Neural cell (in vitro differentiated cells): ENCODE measurements around the gene PALMD. TPM values are rescaled to one million over a fixed set of nuclear protein-coding genes. Genes with fewer than 3 reads are reported as not detected.

Experiments used
- H2AFZ ChIP-seq: fragments of 200-600, 300-800 bp; sonication (generic), shearing (Covaris generic); 2 replicates; pipeline ENCODE4 v1.6.0; 2014; ENCODE audit warnings: low read depth, mild to moderate bottlenecking, antibody characterized with exemption, low read length, moderate library complexity
- H3F3A ChIP-seq: fragments of 200-600 bp; shearing (Covaris generic); 2 replicates; pipeline ENCODE4 v1.6.1; 2016; ENCODE audit warnings: mild to moderate bottlenecking, moderate library complexity, mixed read lengths, antibody characterized with exemption, low read length; ENCODE audit not compliant: insufficient read depth, poor library complexity, severe bottlenecking
- H3K27ac ChIP-seq: fragments of 200-600, 300-800 bp; sonication (generic), shearing (Covaris generic); 2 replicates; pipeline ENCODE4 v1.5.1; 2014; ENCODE audit warnings: mild to moderate bottlenecking, low read length, moderate library complexity
- H3K27me3 ChIP-seq: fragments of 300-800, 200-600 bp; sonication (generic), shearing (Covaris generic); 2 replicates; pipeline ENCODE4 v1.6.0; 2014; ENCODE audit warnings: mild to moderate bottlenecking, low read depth, low read length, moderate library complexity; ENCODE audit not compliant: insufficient read depth
- H3K36me3 ChIP-seq: fragments of 300-800, 200-600 bp; sonication (generic), shearing (Covaris generic); 2 replicates; pipeline ENCODE4 v1.5.1; 2014; ENCODE audit warnings: mild to moderate bottlenecking, antibody characterized with exemption, low read length, moderate library complexity; ENCODE audit not compliant: insufficient read depth
- H3K4me2 ChIP-seq: fragments of 300-800, 200-600 bp; sonication (generic), shearing (Covaris generic); 2 replicates; pipeline ENCODE4 v1.6.0; 2014; ENCODE audit warnings: mild to moderate bottlenecking, low read length
- H3K4me3 ChIP-seq: fragments of 300-800, 200-600 bp; sonication (generic), shearing (Covaris generic); 2 replicates; pipeline ENCODE4 v1.5.1; 2014; ENCODE audit warnings: mild to moderate bottlenecking, low read length, moderate library complexity
- H3K79me2 ChIP-seq: fragments of 200-600 bp; shearing (Covaris generic); replicated peaks from 2 replicates; pipeline ENCODE4 v1.6.0; 2014; ENCODE audit warnings: mild to moderate bottlenecking, low read length, moderate library complexity; ENCODE audit not compliant: insufficient read depth
- H3K9ac ChIP-seq: fragments of 300-800, 200-600 bp; sonication (generic), shearing (Covaris generic); 2 replicates; pipeline ENCODE4 v1.6.1; 2016; ENCODE audit warnings: mild to moderate bottlenecking, low read length, mixed read lengths
- H3K9me2 ChIP-seq: fragments of 200-600 bp; shearing (Covaris generic); 2 replicates; pipeline ENCODE4 v1.6.1; 2016; ENCODE audit warnings: mild to moderate bottlenecking, low read length, mixed read lengths; ENCODE audit not compliant: insufficient read depth
- H3K9me3 ChIP-seq: fragments of 200-600, 300-800 bp; sonication (generic), shearing (Covaris generic); 2 replicates; pipeline ENCODE4 v1.6.1; 2016; ENCODE audit warnings: mild to moderate bottlenecking, mixed run types, low read length, moderate library complexity, mixed read lengths
- H4K20me1 ChIP-seq: fragments of 200-600 bp; shearing (Covaris generic); 2 replicates; pipeline ENCODE4 v1.6.1; 2016; ENCODE audit warnings: mild to moderate bottlenecking, mixed run types; ENCODE audit not compliant: insufficient read depth
- EP300 ChIP-seq: fragments of 450-650 bp; conservative IDR thresholded peaks from 2 replicates; pipeline ENCODE4 v1.6.1; 2014; ENCODE audit warnings: antibody characterized with exemption, mild to moderate bottlenecking, moderate library complexity; ENCODE audit not compliant: poor library complexity, severe bottlenecking
- EZH2 ChIP-seq: fragments of 200-600, 300-800 bp; shearing (Covaris generic), sonication (generic); IDR thresholded peaks from 2 replicates; pipeline ENCODE4 v1.6.1; 2014; ENCODE audit warnings: antibody characterized with exemption, low read length, borderline replicate concordance, mild to moderate bottlenecking; ENCODE audit not compliant: insufficient read depth, poor library complexity, severe bottlenecking
- MXI1 ChIP-seq: fragments of 450-650 bp; conservative IDR thresholded peaks from 2 replicates; pipeline ENCODE4 v1.6.1; 2014; ENCODE audit warnings: antibody characterized with exemption, mild to moderate bottlenecking; ENCODE audit not compliant: poor library complexity, severe bottlenecking
- POLR2AphosphoS5 ChIP-seq: IDR thresholded peaks from 2 replicates; pipeline ENCODE4 v1.6.1; 2012
- RAD21 ChIP-seq: fragments of 450-650 bp; conservative IDR thresholded peaks from 2 replicates; pipeline ENCODE4 v1.6.1; 2014; ENCODE audit warnings: antibody characterized with exemption, mild to moderate bottlenecking, moderate library complexity
- SMC3 ChIP-seq: fragments of 450-650 bp; conservative IDR thresholded peaks from 2 replicates; pipeline ENCODE4 v1.6.1; 2014; ENCODE audit warnings: antibody characterized with exemption, mild to moderate bottlenecking, moderate library complexity; ENCODE audit not compliant: poor library complexity
- TAF1 ChIP-seq: IDR thresholded peaks from 2 replicates; pipeline ENCODE4 v1.6.1; 2012; ENCODE audit warnings: low read depth
- polyA plus RNA-seq: library from polyadenylated mRNA; depleted of rRNA; stranded (reverse); fragments of >200 nt; gene quantifications from 2 replicates; pipeline ENCODE4 v1.2.3, GENCODE V29; 2014
- TF ChIP-seq, protein P1 (sequence below): fragments of 450-650 bp; IDR thresholded peaks from 2 replicates; pipeline ENCODE4 v1.5.1; 2014; ENCODE audit warnings: antibody characterized with exemption, mild to moderate bottlenecking, moderate library complexity; ENCODE audit not compliant: poor library complexity, severe bottlenecking
- TF ChIP-seq, protein P2 (sequence below): IDR thresholded peaks from 2 replicates; pipeline ENCODE4 v1.6.1; 2012; ENCODE audit warnings: borderline replicate concordance

Gene PALMD
- polyA plus RNA-seq, 1 donor from 2014 or later: 19.4 TPM

DNA sequence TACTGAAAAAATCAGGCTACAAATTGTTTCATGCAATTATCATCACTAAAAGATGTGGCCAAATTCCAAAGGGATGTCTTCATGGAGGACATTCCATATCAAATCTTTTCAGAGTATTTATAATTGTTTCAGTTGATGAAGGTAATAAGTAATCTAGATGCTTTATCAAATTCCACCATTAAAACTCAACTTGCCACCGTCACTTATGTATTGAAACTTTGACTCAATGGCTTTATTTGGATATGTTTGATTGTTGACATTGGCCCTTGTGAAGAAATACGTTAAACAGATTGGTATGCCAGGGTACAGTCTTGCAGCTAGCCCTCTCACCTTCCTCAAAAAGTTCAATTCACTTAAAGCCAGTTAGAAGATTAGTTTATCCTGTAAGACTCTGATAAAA, 32.2 kb upstream of the PALMD start:
- TF ChIP-seq, protein P1, sequence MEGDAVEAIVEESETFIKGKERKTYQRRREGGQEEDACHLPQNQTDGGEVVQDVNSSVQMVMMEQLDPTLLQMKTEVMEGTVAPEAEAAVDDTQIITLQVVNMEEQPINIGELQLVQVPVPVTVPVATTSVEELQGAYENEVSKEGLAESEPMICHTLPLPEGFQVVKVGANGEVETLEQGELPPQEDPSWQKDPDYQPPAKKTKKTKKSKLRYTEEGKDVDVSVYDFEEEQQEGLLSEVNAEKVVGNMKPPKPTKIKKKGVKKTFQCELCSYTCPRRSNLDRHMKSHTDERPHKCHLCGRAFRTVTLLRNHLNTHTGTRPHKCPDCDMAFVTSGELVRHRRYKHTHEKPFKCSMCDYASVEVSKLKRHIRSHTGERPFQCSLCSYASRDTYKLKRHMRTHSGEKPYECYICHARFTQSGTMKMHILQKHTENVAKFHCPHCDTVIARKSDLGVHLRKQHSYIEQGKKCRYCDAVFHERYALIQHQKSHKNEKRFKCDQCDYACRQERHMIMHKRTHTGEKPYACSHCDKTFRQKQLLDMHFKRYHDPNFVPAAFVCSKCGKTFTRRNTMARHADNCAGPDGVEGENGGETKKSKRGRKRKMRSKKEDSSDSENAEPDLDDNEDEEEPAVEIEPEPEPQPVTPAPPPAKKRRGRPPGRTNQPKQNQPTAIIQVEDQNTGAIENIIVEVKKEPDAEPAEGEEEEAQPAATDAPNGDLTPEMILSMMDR: no peak
- TF ChIP-seq MXI1 (no peak), EZH2 (no peak), SMC3 (no peak), RAD21 (no peak), POLR2AphosphoS5 (no peak), EP300 (no peak), TAF1 (no peak)
- TF ChIP-seq, protein P2, sequence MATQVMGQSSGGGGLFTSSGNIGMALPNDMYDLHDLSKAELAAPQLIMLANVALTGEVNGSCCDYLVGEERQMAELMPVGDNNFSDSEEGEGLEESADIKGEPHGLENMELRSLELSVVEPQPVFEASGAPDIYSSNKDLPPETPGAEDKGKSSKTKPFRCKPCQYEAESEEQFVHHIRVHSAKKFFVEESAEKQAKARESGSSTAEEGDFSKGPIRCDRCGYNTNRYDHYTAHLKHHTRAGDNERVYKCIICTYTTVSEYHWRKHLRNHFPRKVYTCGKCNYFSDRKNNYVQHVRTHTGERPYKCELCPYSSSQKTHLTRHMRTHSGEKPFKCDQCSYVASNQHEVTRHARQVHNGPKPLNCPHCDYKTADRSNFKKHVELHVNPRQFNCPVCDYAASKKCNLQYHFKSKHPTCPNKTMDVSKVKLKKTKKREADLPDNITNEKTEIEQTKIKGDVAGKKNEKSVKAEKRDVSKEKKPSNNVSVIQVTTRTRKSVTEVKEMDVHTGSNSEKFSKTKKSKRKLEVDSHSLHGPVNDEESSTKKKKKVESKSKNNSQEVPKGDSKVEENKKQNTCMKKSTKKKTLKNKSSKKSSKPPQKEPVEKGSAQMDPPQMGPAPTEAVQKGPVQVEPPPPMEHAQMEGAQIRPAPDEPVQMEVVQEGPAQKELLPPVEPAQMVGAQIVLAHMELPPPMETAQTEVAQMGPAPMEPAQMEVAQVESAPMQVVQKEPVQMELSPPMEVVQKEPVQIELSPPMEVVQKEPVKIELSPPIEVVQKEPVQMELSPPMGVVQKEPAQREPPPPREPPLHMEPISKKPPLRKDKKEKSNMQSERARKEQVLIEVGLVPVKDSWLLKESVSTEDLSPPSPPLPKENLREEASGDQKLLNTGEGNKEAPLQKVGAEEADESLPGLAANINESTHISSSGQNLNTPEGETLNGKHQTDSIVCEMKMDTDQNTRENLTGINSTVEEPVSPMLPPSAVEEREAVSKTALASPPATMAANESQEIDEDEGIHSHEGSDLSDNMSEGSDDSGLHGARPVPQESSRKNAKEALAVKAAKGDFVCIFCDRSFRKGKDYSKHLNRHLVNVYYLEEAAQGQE: no peak
- Histone ChIP-seq H3K4me3 (no peak overlapping the region), H3K27me3 (no peaks in the 10 kb centered on the region), H3K79me2 (no peaks in the 10 kb centered on the region), H2AFZ (no peak overlapping the region), H3K36me3 (no peaks in the 10 kb centered on the region), H3K9me2 (peaks cover 4% of the 10 kb centered on the region), H3K27ac (no peak overlapping the region), H3K9me3 (peaks cover under 1% of the 10 kb centered on the region), H4K20me1 (no peaks in the 10 kb centered on the region), H3K9ac (no peak overlapping the region), H3F3A (no peaks in the 10 kb centered on the region), H3K4me2 (no peak overlapping the region)

DNA sequence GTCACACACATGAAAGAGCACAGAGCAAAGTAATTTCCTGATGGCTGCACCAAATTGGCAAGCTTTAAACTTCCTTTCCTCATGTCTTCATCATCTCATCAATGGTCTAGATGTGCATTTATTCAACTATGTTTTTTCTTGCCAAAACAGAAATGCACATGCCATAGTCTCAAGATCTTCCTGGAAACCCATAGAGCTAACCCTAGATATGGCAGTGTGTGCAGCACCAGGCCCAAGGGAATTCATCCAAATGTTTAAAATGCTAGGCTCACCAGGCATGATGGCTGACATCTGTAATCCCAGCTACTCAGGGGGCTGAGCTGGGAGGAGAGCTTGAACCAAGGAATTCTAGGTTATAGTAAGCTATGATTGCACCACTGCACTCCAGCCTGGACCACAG, 31.2 kb upstream of the PALMD start:
- no peaks in the 10 kb centered on the region for H3K9me3 ChIP-seq
- H3K36me3 ChIP-seq: no peaks in the 10 kb centered on the region
- no peak overlapping the region for H3K4me2 ChIP-seq
- no peak overlapping the region for H3K27ac ChIP-seq
- H3K9me2 ChIP-seq: no peaks in the 10 kb centered on the region
- TF ChIP-seq POLR2AphosphoS5 (no peak), SMC3 (no peak), MXI1 (no peak), RAD21 (no peak), EP300 (no peak), TAF1 (no peak), EZH2 (no peak)
- TF ChIP-seq, protein P2: no peak
- TF ChIP-seq, protein P1: no peak
- H3K27me3 ChIP-seq: no peaks in the 10 kb centered on the region
- H3K9ac ChIP-seq: no peak overlapping the region
- no peak overlapping the region for H2AFZ ChIP-seq
- no peak overlapping the region for H3K4me3 ChIP-seq
- H3K79me2 ChIP-seq: no peaks in the 10 kb centered on the region
- no peaks in the 10 kb centered on the region for H4K20me1 ChIP-seq
- no peaks in the 10 kb centered on the region for H3F3A ChIP-seq
